Stimulated activated naive CD8-positive, alpha-beta T cell treated with anti-CD3 and anti-CD28 coated beads, Interleukin-15, Interleukin-2, amounts not matched to agents 100 ng/mL and 50 ng/mL, for 24 hours (primary cell): Measurements from ENCODE around the gene PRKCA.

Source experiments
- H3K27ac Mint-ChIP-seq: one replicate; pipeline ENCODE4 v1.8.0; 2021; ENCODE audit warnings: mild to moderate bottlenecking, mixed read lengths
- H3K27me3 Mint-ChIP-seq: one replicate; pipeline ENCODE4 v1.8.0; 2021; ENCODE audit warnings: mixed read lengths
- H3K36me3 Mint-ChIP-seq: one replicate; pipeline ENCODE4 v1.8.0; 2021; ENCODE audit warnings: low read depth, mixed read lengths
- H3K4me1 Mint-ChIP-seq: one replicate; pipeline ENCODE4 v1.8.0; 2021; ENCODE audit warnings: low read depth, mixed read lengths
- H3K4me3 Mint-ChIP-seq: one replicate; pipeline ENCODE4 v1.8.0; 2021; ENCODE audit warnings: mild to moderate bottlenecking, mixed read lengths
- H3K9me3 Mint-ChIP-seq: one replicate; pipeline ENCODE4 v1.8.0; 2021; ENCODE audit warnings: mixed read lengths

PRKCA gene

GRCh38 chr17:66514227-66514806 is 211.9 kb downstream of the PRKCA start:
- H3K27ac Mint-ChIP-seq, result peak overlapping the region; percentile 4
- H3K9me3 Mint-ChIP-seq, result peaks cover 3% of the 10 kb centered on the region
- H3K4me3 Mint-ChIP-seq, result no peak overlapping the region
- H3K27me3 Mint-ChIP-seq, result no peaks in the 10 kb centered on the region
- peaks cover 45% of the 10 kb centered on the region for H3K36me3 Mint-ChIP-seq
- H3K4me1 Mint-ChIP-seq, result peaks cover 84% of the 10 kb centered on the region

GRCh38 chr17:66515974-66516373 is 213.6 kb downstream of the PRKCA start:
- Mint-ChIP-seq H3K27me3 (no peaks in the 10 kb centered on the region), H3K4me1 (peaks cover 74% of the 10 kb centered on the region), H3K36me3 (peaks cover 53% of the 10 kb centered on the region), H3K4me3 (no peak overlapping the region), H3K9me3 (peaks cover 3% of the 10 kb centered on the region), H3K27ac (no peak overlapping the region)

DNA sequence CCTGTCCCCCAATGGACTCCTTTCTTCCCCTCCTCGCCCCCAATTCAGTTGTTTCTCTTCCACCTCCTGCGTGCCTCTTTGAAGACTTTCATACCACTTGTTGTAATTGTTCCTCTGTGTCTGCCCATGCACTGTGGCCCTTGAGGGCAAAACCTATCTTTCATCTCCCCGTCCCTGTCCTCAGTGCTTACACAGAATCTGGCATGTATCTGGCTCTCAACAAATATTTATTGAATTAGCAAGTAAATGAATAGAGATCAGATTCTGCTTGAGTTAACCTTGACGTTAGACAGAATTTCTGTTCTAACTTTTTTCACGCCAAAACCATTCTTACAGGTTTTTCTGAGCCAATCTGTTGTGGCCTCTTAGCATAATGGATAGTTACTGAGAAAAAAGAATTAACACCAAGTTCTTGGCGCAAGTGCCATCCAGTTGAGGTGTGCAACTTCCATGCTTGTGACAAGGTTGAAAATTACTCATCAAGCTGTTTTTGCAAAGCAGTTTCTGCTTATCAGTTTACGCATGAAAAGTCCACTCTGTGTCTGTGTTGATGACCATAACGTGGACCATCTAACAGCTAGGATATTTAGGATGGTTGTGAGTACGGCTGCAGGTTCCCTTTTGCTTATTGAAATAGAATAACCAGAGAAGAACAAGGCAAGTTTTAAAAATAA is 215.1 kb downstream of the PRKCA start:
- peak overlapping the region; percentile 9 for H3K4me3 Mint-ChIP-seq
- H3K27ac Mint-ChIP-seq, result peak overlapping the region; percentile 92
- H3K9me3 Mint-ChIP-seq, result peaks cover 3% of the 10 kb centered on the region
- H3K4me1 Mint-ChIP-seq, result peaks cover 74% of the 10 kb centered on the region
- H3K27me3 Mint-ChIP-seq, result no peaks in the 10 kb centered on the region
- H3K36me3 Mint-ChIP-seq, result peaks cover 60% of the 10 kb centered on the region

DNA sequence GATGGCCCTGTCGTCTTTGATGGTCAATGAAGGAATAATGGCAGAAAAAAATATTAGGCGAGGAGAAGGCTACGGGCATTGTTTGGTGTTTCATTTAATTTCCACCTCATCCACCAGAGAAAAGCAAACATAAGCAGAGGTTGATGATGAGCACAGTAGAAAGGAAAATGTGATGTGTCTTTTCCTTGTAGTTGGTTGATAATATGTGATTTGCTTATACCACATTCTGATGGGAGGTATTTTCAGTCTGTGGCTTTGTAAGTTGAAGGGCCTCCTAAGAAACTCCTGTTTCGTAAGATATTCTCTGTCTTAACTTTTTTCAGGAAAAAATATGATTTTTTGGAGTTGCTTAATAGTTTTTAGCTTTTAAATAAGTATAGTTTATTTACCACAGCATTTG is 215.7 kb downstream of the PRKCA start:
- Mint-ChIP-seq H3K36me3 (peaks cover 60% of the 10 kb centered on the region), H3K27me3 (no peaks in the 10 kb centered on the region), H3K4me1 (peaks cover 74% of the 10 kb centered on the region), H3K27ac (peak overlapping the region; percentile 92), H3K9me3 (peaks cover 3% of the 10 kb centered on the region), H3K4me3 (no peak overlapping the region)

GRCh38 chr17:66518677-66519076 is 216.3 kb downstream of the PRKCA start:
- peaks cover 75% of the 10 kb centered on the region for H3K4me1 Mint-ChIP-seq
- H3K4me3 Mint-ChIP-seq, result peak overlapping the region; percentile 23
- H3K36me3 Mint-ChIP-seq, result peaks cover 60% of the 10 kb centered on the region
- peak overlapping the region; percentile 63 for H3K27ac Mint-ChIP-seq
- no peaks in the 10 kb centered on the region for H3K27me3 Mint-ChIP-seq
- peaks cover 3% of the 10 kb centered on the region for H3K9me3 Mint-ChIP-seq

DNA sequence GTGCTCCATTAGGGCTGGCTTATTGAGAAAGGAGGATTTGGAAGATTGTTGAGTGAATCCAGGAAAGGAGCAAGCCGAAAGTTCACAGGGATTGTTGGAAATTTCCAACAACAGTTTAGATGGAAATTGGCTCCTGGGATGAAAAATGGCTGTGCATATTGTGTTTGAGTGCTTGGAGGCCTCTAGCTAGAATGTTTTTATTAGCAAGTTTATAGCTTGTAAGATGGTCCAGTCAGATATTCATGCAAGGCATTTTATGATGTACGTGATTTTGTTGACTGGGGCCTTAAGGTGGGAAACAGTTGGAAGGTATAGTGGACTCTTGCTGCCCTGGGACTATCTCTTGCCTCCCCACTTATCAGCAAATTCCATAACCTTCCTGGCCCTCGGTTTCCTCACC is 216.7 kb downstream of the PRKCA start:
- Mint-ChIP-seq H3K4me1 (peaks cover 75% of the 10 kb centered on the region), H3K27me3 (no peaks in the 10 kb centered on the region), H3K4me3 (no peak overlapping the region), H3K27ac (peak overlapping the region; percentile 63), H3K36me3 (peaks cover 63% of the 10 kb centered on the region), H3K9me3 (peaks cover 3% of the 10 kb centered on the region)

DNA sequence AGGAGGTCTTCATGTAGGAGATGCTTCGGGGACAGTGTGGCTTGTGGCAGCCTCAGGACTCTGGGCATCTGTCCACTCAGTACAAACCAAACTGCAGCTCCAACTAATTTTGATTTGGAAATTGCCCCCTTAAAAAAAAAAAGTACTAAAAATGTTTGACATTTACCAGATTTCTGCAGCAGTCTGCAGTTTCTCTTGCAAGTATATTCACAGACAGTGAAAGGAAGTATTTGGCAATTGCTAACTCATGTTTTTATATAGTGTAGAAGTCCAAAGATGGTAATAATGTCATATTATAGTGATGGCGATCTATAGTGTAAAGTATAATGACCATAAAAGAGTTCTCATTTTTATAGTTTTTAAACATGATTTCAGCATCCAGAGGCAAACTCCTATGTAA is 218.6 kb downstream of the PRKCA start:
- peaks cover 82% of the 10 kb centered on the region for H3K4me1 Mint-ChIP-seq
- H3K36me3 Mint-ChIP-seq, result peaks cover 71% of the 10 kb centered on the region
- H3K9me3 Mint-ChIP-seq, result peaks cover 8% of the 10 kb centered on the region
- no peak overlapping the region for H3K27ac Mint-ChIP-seq
- H3K4me3 Mint-ChIP-seq, result no peak overlapping the region
- no peaks in the 10 kb centered on the region for H3K27me3 Mint-ChIP-seq

- H3K9me3 Mint-ChIP-seq, result peaks cover 5% of the 10 kb centered on the region
- peaks cover 64% of the 10 kb centered on the region for H3K36me3 Mint-ChIP-seq
- no peaks in the 10 kb centered on the region for H3K27me3 Mint-ChIP-seq
- H3K4me3 Mint-ChIP-seq, result peak overlapping the region; percentile 19
- H3K4me1 Mint-ChIP-seq, result peaks cover 80% of the 10 kb centered on the region
- H3K27ac Mint-ChIP-seq, result peak overlapping the region; percentile 85
Measured at GRCh38 chr17:66522591-66523272, 220.3 kb downstream of the PRKCA start.

GRCh38 chr17:66523378-66524200 is 221.2 kb downstream of the PRKCA start:
- H3K4me3 Mint-ChIP-seq, result no peak overlapping the region

DNA sequence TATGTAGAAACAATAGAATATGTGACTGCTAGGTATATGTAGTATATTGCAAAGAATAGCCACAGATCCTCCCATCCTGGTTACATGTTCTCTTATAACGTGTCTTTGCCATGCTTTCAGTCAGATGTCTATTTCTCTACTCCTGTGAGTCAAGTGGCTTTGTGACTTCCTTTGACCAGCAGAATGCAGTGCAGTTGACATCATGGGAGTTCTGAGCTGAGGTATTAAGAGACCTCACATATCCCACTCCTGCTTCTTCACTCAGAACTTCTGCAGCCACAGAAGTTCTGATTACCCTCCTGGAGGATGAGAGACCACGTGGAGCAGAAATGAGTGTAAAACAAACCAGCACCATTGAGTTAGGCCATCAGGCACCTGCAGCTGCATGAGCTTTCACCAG is 222.5 kb downstream of the PRKCA start:
- peaks cover 5% of the 10 kb centered on the region for H3K9me3 Mint-ChIP-seq
- peaks cover 69% of the 10 kb centered on the region for H3K4me1 Mint-ChIP-seq
- peaks cover 65% of the 10 kb centered on the region for H3K36me3 Mint-ChIP-seq
- peak overlapping the region; percentile 41 for H3K27ac Mint-ChIP-seq
- H3K4me3 Mint-ChIP-seq, result no peak overlapping the region
- H3K27me3 Mint-ChIP-seq, result no peaks in the 10 kb centered on the region

More at GRCh38 chr17:66523378-66524200, 221.2 kb downstream of the PRKCA start:
- Mint-ChIP-seq H3K4me1 (peaks cover 77% of the 10 kb centered on the region), H3K9me3 (peaks cover 5% of the 10 kb centered on the region), H3K27me3 (no peaks in the 10 kb centered on the region), H3K27ac (peak overlapping the region; percentile 16), H3K36me3 (peaks cover 67% of the 10 kb centered on the region)

DNA sequence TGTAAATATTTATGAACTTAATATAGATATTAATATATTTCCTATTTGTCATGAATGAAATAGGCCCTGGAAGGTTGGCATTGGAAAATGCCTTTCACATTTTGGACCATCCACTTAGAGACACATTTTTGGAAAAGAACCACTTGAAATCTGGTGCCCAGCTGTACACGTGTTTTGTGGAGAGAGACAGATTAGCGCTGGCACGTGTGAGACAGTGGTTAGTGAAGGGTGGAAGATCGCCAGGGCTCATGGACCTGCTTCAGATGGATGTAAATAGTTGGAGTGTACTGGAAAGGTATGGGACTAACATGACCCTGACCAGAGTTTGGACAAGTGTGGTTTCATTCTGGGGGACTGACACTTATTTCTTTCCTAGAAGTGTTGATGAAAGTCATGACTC is 222.9 kb downstream of the PRKCA start:
- Mint-ChIP-seq H3K36me3 (peaks cover 70% of the 10 kb centered on the region), H3K4me1 (peaks cover 73% of the 10 kb centered on the region)

DNA sequence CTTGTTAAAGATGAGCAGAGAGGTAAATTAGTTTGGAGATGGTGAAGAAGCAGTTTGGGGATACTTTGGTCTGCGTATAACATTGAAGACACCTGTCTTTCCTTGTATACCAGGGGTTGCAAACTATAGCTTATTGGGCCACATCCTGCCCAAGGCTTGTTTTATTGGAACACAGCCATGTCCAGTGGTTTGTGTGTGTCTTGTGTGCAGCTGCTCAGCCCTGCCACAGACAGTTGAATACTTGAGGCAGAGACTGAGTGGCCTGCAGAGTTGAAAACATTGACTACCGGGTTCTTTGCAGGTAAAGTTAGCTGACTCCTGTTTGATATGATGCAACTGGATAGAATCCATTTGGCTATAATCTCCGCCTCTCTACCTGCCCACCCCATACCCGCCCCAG is 224.4 kb downstream of the PRKCA start:
- Mint-ChIP-seq H3K4me1 (peaks cover 67% of the 10 kb centered on the region), H3K27ac (peak overlapping the region; percentile 17), H3K27me3 (no peaks in the 10 kb centered on the region), H3K4me3 (no peak overlapping the region), H3K9me3 (peaks cover 5% of the 10 kb centered on the region), H3K36me3 (peaks cover 60% of the 10 kb centered on the region)

More for the DNA sequence above, 222.9 kb downstream of the PRKCA start:
- Mint-ChIP-seq H3K4me3 (peak overlapping the region; percentile 33), H3K9me3 (peaks cover 5% of the 10 kb centered on the region), H3K27ac (no peak overlapping the region), H3K27me3 (no peaks in the 10 kb centered on the region)

DNA sequence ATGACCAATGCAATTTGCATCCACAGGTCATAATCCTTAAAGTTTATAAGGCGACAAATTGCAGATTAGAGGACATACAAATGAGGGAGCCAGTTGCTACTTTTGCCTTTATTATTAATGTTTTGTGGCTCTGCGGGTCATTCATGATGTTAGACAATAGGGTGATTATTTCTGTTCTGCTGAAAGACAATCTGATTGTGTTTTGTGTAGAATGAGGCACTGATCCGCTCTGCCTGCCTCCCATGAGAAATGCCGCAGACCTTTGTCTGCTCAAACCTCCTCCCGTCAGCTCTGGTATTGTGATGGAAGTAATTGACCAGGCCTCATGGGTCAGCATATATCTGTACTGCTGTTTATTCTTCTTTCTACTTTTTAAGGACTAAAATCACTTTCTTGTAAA is 224.9 kb downstream of the PRKCA start:
- H3K4me3 Mint-ChIP-seq, result no peak overlapping the region
- peaks cover 63% of the 10 kb centered on the region for H3K4me1 Mint-ChIP-seq
- H3K36me3 Mint-ChIP-seq, result peaks cover 56% of the 10 kb centered on the region
- no peak overlapping the region for H3K27ac Mint-ChIP-seq
- H3K9me3 Mint-ChIP-seq, result peaks cover 5% of the 10 kb centered on the region
- H3K27me3 Mint-ChIP-seq, result no peaks in the 10 kb centered on the region

GRCh38 chr17:66531851-66532295 is 229.5 kb downstream of the PRKCA start:
- Mint-ChIP-seq H3K36me3 (peaks cover 48% of the 10 kb centered on the region), H3K27me3 (no peaks in the 10 kb centered on the region), H3K27ac (peak overlapping the region; percentile 40), H3K9me3 (no peaks in the 10 kb centered on the region), H3K4me3 (no peak overlapping the region), H3K4me1 (peaks cover 64% of the 10 kb centered on the region)
